LNCaP clone FGC (cell line): ENCODE results near the gene SIX3.

ENCODE experiments used
- DNase-seq: peaks from one replicate; pipeline ENCODE4 v3.0.0-alpha.2; 2011; ENCODE audit warnings: low read depth
- H3K4me3 ChIP-seq: 2 replicates; pipeline ENCODE4 v1.5.1; 2011; ENCODE audit warnings: mild to moderate bottlenecking, low read depth, low read length, control low read depth
- CTCF ChIP-seq: IDR thresholded peaks from 2 replicates; pipeline ENCODE4 v1.5.1; 2012; ENCODE audit warnings: mild to moderate bottlenecking; ENCODE audit not compliant: control insufficient read depth, insufficient read depth; ENCODE audit errors: extremely low read depth

Gene SIX3

GRCh38 chr2:44944102-44944951 lies 2.8 kb downstream of the SIX3 start:
- H3K4me3 ChIP-seq: no peak overlapping the region
- DNase-seq: no peak
- no peak for TF ChIP-seq CTCF

- no peak for TF ChIP-seq CTCF
- no peak overlapping the region for H3K4me3 ChIP-seq
- DNase-seq: no peak
These were observed 3.6 kb downstream of the SIX3 start for GRCh38 chr2:44944952-44945612.

DNA sequence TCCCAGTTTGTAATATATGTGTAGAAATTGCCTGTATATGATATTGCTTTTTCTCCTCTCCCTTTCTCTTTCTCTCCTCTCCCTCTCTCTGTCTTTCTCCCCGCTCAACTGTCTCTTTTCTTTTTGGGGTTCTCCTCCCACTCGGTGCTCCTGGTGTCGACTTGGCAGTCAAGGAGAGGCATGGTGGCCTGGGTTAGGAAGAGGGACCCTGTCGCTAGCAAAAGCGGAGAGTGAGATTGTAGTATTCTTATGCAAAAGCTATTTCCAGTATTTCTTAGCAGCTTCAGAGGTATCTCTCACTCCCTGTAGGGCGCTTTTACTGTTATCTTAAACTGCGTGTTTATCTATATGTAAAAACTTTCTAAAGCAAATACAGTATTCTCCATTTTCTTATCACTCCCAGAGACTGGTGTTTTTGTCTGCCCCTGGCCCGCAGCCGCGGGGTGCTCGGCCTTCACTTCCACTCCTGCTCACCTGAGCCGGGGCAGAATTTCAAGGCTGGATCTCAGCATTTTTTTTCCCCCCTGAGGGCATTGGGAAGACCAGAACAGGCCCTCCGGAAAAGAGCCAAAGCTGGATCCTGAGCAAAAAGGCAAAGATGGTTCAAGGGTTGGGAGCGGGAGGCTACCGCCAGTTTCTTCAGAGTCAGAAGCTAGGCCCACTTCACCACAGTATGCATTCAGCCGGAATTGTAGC lies 4.3 kb downstream of the SIX3 start:
- no peak for TF ChIP-seq CTCF
- no peak overlapping the region for H3K4me3 ChIP-seq
- no peak for DNase-seq

DNA sequence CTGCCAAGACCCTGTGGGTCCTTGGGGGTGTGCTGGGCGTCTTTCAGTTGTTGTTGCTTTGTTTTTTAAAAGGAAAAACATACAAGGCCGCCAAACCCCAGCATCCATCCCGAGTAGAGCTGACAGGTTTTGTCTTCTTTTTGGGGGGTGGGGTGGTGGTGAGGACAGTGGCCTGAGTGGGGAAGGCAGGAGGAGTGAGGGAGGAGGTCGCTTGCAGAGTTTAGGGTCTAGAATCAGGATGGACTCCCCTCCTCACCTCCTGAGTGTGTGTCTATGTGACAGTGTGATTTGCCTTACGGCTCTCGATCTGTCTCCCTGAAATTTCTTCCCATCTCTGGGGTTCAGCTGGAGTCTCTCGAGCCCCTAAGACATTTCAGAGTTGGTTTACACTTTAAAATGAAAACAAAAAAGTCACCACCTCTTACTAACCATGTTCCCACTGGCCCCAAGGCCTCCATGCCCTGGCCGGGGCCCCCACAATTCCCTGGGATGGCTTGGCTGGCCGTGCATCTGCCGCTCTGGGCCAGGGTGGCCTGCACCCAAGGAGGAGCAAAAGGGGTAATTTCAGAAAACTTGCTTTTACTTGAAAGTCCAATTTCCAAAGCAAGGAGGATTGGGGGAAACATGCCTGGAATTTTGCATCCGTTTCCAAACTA lies 5.0 kb downstream of the SIX3 start:
- H3K4me3 ChIP-seq: no peak overlapping the region
- no peak for TF ChIP-seq CTCF

GRCh38 chr2:44947028-44947375 lies 5.5 kb downstream of the SIX3 start:
- TF ChIP-seq CTCF: no peak
- no peak for DNase-seq

More for the DNA sequence above, 5.0 kb downstream of the SIX3 start:
- no peak for DNase-seq

DNA sequence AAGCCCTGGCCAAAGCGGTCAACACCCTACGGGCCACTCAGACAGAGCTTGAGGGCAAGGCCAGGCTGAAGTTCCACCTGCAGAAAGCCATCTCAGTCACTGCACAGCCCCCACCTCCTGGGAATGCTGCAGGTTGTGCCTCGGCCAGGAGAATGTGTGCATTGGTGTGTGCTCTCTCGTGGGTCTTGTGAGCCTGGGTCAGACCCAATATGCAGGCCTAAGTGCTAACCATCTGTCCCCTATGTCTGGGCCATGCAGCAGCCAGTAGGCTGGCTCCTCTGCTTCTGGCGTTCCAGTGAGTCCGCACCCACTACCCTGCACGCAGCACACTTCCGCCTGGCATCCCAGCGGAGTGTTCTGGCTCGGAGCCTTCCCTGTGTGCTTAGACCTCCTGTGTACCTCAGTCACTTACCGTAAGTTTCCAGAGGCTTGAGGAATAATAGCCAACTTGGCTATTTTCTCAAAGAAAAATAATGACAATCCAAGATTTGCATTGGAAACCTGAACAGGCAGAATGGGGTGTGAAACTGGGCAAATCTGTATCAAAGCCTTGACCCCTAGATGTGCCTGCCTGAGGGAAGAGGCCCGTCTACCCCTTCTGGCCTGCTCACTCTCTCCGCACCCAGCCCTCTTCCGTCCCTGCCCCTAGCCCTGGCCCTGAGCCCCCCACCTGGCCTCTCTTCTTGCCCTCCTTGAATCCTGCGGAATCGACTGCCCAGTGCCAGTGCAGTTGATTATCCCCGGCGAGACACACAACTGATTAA lies 7.2 kb downstream of the SIX3 start:
- no peak for TF ChIP-seq CTCF
- no peak overlapping the region for H3K4me3 ChIP-seq
- DNase-seq: no peak

More at GRCh38 chr2:44947028-44947375, 5.5 kb downstream of the SIX3 start:
- no peak overlapping the region for H3K4me3 ChIP-seq
